DMS 273 (cell line): ENCODE results near the gene PRKAG3.

Experiments used
- DNase-seq: peaks from one replicate; lab custom pipeline; 2025; ENCODE audit not compliant: unreplicated experiment; lab: John Stamatoyannopoulos, UW

Gene PRKAG3

DNA sequence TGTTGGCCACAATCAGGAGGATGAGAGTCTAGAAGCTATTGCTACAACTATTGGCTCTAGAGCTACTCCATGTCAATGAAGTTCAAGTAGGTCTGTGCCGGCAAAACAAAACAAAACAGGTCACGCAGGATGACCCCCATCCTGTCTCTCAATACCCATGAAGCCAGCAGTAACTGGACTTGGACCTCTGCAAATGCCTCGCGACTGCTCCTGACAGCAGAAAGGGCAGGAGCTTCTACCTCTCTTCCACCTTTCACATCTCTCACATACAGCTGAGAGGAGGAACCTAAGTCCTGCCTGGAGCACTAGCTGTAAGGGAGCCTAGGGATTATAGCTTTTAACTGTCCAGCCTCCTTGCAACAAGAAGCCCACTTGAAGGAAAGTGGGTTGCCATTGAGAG, 16.0 kb downstream of the PRKAG3 start:
- no peak for DNase-seq

DNA sequence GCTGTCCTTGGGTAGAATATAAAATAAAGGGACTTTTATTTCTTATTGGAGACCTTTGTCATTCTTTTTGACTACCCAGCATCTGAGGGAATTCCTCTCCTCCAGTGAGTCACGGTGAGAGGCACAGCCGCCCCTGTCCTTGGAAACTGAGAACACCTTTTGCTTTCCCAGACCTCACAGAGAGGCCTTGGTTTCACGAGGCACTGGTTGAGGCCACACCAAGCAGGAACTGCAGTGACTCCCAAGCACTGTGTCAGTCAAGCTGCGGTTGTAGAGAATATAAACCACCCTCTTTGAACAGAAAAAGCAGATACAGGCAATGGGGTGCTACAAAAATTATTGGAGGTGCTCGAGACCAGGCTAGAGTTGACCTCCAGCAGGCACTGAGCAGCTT, 16.4 kb downstream of the PRKAG3 start:
- no peak for DNase-seq

GRCh38 chr2:218814540-218815243, 16.9 kb downstream of the PRKAG3 start:
- no peak for DNase-seq

- no peak for DNase-seq
Observed at GRCh38 chr2:218813771-218814460, 17.7 kb downstream of the PRKAG3 start.

GRCh38 chr2:218812861-218813260, 18.7 kb downstream of the PRKAG3 start:
- DNase-seq: no peak

- no peak for DNase-seq
Observed at GRCh38 chr2:218812096-218812815, 19.3 kb downstream of the PRKAG3 start.

GRCh38 chr2:218811382-218811781, 20.2 kb downstream of the PRKAG3 start:
- no peak for DNase-seq

DNA sequence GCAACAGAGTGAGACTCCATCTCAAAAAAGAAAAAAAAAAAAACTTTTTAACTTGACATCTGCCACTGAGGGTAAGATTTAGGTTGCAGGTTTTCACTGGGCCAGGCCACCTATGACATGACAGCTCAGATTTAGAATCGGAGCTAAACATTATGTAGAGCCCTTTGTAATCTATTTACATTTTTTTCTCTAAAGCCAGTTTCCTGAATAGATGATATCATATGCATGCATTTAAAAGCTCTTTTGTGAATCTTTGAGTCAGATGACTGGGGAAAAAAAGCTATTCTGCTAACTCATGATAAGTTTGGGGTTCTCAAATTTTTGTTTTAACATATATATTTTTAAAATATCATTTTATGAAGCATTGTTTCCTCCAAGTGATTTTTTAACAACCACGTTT, 21.3 kb downstream of the PRKAG3 start:
- no peak for DNase-seq

DNA sequence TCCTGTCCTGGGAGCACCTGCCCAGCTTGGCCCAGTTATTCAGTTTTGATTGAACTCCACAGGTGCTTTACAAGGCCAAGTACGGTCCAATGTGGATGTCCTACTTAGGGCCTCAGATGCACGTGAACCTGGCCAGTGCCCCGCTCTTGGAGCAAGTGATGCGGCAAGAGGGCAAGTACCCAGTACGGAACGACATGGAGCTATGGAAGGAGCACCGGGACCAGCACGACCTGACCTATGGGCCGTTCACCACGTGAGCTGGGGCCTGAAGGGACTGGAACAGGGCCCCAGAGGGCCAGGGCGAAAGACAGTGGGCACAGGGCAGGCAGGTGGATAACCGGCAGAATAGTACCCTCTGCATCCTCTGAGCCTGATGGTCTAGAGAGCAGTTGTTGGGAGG, 22.1 kb downstream of the PRKAG3 start:
- DNase-seq: no peak

GRCh38 chr2:218807626-218808025, 24.0 kb downstream of the PRKAG3 start:
- no peak for DNase-seq

- peak; percentile 89 for DNase-seq
Observed at GRCh38 chr2:218806346-218806978, 25.1 kb downstream of the PRKAG3 start.

- DNase-seq: peak; percentile 43
Observed at GRCh38 chr2:218805627-218806026, 26.0 kb downstream of the PRKAG3 start.

- no peak for DNase-seq
Observed at GRCh38 chr2:218804817-218805216, 26.8 kb downstream of the PRKAG3 start.

GRCh38 chr2:218802386-218802994, 29.1 kb downstream of the PRKAG3 start:
- DNase-seq: no peak

GRCh38 chr2:218799990-218800389, 31.6 kb downstream of the PRKAG3 start:
- peak; percentile 19 for DNase-seq

DNA sequence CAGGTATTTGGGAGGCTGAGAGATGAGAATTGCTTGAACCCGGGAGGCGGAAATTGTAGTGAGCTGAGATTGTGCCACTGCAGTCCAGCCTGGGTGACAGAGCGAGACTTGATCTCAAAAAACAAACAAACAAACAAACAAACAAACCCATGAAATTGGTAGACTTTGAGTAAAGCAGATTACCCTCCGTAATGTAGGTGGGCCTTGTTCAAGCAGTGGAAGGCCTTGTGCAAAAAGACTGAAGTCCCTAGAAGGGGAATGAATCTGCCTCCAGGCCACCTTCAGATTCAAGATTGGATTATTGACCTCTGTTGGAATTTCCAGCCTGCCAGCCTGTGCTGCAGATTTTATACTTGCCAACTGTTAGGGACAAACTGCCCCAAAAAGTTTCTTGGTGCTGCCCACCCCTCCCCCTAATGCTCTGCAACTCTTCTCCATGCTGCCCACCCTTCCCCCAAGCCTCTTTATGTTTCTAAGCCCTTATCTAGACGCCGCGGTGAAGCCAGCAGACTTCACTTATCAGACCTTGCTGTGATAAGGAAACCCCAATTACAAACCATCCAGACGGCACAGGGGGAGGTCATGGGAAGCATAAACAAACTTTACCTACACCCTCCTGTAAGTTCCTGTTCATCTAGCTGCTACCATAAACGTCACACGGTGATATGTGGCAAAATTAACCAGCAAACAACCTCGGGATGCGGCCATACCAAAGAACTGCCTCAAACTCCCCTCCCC, 32.7 kb downstream of the PRKAG3 start:
- DNase-seq: peak; percentile 48

DNA sequence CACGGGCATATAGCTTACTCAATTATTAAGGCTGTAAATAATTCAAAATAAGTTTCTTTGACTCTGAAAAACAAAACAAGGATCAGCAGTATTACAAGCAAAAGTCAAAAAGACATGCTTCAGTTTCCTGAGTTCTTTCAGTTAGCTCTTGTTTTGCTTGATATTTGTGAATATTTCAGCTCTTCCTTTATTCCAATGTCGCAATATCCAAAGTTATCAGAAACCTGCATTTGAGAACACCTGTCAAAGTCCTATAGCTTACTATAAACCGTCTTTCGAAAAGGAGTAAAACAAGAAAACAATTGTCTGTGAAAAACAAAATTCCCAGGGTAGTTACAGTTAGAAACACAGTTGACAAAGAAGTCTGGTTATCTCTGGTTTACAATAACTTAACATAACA, 34.9 kb downstream of the PRKAG3 start:
- DNase-seq: no peak

GRCh38 chr2:218792433-218792832, 39.2 kb downstream of the PRKAG3 start:
- no peak for DNase-seq

- DNase-seq: no peak
Observed at GRCh38 chr2:218788529-218789255, 42.9 kb downstream of the PRKAG3 start.

DNA sequence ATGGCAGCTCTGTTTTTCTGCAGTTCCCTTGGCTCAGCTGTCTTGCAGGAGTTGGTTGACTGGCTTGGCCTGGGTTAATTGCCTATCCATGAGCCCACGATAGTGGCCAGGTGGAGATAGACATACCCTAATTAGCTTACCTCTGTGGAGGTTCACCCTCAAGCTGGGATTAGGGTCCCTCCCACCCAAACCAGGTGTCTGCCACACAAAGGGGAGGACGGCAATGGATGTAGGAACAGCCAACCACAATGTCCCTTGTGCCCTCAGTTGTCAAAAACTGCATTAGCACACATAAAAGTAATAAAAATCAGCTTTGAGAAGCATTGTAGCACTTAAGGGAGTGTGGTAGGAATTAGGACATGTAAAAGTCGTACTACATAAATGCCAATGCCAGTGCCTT, 45.5 kb downstream of the PRKAG3 start:
- no peak for DNase-seq
